Mucosa of gallbladder (tissue), 1 donor: Measurements from ENCODE around the gene BMP6. TPM values are rescaled to one million over a fixed set of nuclear protein-coding genes. Genes with fewer than 3 reads are reported as not detected.
"Not testable (repeated sequence)": the region's sequence is repeated elsewhere in the genome, so short reads cannot be mapped to it uniquely, and the experiment has no call there.

Experiments
- DNase-seq: peaks from one replicate; pipeline ENCODE4 v3.0.0-alpha.2; 2020; ENCODE audit warnings: low spot score
- total RNA-seq: library from RNA; stranded (reverse); gene quantifications from one replicate; pipeline ENCODE4 v1.2.1, GENCODE V29; 2021
- donor health status: DM: no; HTN: no; CAD: no.

The BMP6 gene
- total RNA-seq, 1 donor from 2014 or later, result 7.3 TPM

DNA sequence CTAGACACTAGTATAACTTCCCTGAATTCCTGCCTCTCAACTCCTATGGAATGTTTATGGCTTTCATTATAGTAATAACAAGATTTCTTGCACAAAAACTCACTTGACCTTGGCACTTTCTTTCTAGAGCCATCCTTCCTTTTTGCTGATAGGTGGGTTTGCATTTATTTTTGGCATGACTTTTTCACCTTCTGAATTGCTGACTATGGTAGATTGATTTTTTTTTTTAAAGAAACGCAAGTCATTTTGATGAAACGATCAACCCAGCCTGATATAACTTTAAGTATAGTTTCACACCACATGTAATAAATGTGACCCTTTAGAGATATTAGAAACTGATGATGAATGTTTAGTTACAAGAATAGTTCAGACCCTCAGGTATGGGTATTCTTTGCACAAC, 61.8 kb downstream of the BMP6 start:
- no peak for DNase-seq

GRCh38 chr6:7794509-7794908, 68.6 kb downstream of the BMP6 start:
- DNase-seq, result no peak

DNA sequence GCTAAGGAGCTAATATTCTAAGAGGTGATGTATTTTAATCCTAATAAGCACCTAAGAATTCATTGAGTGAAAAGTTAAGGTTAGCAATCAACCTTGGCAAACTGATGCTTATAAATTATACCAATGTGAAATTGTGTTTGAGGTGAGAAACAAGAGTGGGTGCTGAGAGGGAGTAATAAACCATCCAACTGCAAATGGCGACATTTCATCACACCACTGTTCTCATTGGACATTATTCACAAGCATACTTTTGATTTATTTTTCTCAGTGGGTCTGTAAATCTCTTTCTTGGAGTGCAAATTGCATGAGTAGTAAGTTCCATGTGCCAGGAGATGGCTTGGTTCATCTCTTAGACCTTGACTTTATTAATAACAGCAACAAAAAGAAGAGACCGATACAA, 71.5 kb downstream of the BMP6 start:
- DNase-seq, result no peak

- DNase-seq, result no peak
Observed at GRCh38 chr6:7798751-7799150, 72.9 kb downstream of the BMP6 start.

DNA sequence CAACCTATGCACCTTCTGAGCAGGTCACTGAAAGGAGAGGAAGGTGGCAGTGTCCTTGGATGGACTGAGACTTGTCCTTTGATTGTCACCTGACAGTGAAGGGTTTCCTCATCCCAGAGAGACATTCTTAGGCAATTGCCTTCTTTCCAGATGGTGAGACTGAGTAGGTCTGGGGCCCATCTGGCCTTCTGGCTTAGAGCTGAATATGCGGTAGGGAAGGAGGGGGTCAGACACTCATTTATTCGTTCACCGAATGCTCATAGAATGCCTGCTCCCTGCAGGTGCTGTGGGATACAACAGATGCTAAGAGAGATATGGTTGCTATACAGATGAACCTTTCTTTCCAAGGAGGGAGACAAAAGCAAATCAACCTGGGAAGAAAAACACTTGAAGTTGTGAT, 76.8 kb downstream of the BMP6 start:
- no peak for DNase-seq

DNA sequence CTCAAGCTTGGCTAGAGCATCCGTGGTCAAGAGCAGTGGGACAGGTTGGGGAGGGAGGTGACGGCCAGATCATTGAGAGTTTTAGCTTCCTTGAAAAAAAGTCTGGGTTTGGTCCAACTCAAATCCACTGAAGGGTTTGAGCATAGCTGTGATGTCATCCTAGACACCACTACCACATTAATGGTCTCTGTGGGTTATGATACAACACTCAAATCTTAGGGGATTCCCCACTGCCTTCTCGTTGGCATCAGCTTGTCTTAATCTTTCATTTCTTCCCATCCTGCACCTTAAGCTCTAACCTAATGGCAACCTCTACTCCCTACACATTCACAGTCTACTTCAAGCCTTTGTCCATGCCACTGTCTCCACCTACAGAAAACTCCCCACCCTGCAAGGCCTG, 77.3 kb downstream of the BMP6 start:
- DNase-seq, result no peak

GRCh38 chr6:7805078-7805849, 79.4 kb downstream of the BMP6 start:
- no peak for DNase-seq

DNA sequence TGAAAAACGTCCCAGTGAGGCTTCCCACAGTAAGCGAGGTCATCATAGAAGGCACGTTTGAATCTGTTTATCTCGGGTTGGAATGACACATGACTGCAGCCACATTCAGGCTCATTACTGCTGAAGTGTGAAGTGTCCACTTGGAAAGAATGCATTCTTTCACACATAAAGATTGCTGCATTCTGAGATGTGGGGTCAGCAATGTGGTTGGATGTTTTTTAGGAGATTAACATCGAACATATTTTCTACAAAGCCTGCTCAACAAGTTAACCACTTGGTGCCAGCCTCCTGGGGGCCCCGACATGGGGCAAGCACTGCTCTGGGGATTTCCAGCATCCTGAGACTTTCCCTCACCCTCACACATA, 79.9 kb downstream of the BMP6 start:
- no peak for DNase-seq

- DNase-seq, result no peak
Observed at GRCh38 chr6:7806711-7807110, 80.8 kb downstream of the BMP6 start.

DNA sequence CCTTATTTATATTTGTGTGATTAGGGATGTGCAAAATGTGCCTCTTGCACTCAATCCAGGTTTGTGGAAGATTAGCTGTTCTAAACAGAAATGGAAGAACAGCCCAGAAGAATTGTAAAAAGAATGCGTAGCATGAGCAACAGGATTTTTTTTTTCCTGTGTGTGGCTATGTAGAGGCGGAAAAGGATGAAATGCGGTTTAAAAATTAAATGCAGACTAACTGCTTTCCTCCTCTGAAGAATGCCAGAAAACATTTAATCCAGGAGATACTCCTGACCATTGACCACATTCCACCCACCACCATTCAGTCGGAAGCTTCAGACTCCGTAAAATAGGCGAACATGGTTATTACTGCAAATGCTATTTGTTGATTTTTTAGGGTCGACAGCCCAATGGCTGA, 83.4 kb downstream of the BMP6 start:
- DNase-seq, result no peak

- DNase-seq, result no peak
Observed at GRCh38 chr6:7811441-7811840, 85.5 kb downstream of the BMP6 start.

GRCh38 chr6:7812623-7813022, 86.7 kb downstream of the BMP6 start:
- no peak for DNase-seq

- DNase-seq, result no peak
Observed at GRCh38 chr6:7813193-7813592, 87.3 kb downstream of the BMP6 start.

- no peak for DNase-seq
Observed at GRCh38 chr6:7813704-7814103, 87.8 kb downstream of the BMP6 start.

GRCh38 chr6:7815716-7816115, 89.8 kb downstream of the BMP6 start:
- DNase-seq, result no peak

GRCh38 chr6:7817184-7817583, 91.3 kb downstream of the BMP6 start:
- not testable (repeated sequence) for DNase-seq

DNA sequence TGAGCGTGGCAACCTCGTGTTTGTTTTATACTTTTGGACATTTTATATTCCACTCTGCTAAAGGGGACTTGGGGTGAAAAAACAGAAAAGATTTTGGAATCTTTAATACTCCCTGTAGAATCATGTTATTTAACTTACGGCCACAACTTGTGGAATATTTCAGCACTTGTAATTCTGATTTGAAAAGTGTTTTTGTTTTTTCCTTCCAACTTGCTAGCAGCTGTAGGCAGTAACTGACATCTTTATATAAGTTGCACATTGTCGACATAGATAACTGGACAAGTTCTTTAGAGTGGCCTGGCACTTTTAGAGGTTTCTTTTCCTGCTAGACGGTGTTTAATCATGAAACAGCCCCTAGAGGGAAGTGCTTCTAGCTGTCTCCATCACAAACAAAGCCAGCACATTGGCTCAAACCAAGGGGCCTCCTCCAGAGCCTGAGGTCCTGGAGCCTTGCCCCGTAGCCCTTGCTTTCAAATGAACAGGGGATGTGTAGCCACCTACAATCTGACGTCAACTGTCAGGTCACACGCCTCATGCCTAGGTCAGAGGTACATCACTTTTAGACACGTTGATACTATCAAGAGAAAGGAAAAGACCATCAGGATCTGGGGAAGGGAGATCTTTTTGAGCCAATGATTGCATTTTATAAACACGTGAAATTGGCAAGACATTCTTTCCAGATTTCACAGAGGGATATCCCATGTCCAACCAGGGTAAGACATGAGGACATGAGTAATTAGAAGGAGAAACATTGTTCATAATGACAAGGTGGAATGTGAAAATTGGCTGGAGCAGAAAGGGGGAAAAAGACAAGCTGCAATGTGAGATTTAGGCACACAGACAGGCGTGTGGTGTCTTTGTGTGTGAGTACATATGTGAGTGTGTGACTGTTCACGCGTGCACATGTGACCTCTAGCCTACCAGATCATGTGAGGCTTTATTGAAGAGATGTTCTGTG, 92.6 kb downstream of the BMP6 start:
- no peak for DNase-seq

GRCh38 chr6:7819431-7820015, 93.6 kb downstream of the BMP6 start:
- no peak for DNase-seq

DNA sequence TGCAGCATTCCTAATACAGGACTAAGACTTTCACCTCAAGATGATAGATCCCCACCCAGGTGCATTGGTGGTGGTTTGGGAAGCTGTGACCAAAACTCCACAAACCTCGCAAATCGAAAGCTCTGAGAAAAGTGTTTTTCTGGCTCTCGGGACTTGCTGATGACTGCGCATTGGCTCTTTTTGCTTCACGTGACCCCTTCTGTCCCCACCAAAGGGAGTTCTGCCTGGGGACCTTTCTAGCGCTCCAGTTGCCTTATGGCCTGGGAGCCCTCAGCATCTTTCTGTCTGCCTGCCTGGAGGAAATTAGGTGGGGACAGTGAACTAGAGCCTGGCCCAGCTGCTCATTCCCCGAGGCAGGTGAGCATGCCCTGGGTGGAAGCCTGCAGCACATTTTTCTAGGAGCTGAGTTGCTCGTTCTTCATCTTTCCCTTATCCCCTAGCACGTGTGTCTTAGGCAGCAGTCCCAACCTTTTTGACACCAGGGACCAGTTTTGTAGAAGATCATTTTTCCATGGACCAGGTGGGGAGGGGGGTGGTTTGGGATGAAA, 94.5 kb downstream of the BMP6 start:
- DNase-seq, result no peak

GRCh38 chr6:7821426-7821825, 95.5 kb downstream of the BMP6 start:
- DNase-seq, result no peak

DNA sequence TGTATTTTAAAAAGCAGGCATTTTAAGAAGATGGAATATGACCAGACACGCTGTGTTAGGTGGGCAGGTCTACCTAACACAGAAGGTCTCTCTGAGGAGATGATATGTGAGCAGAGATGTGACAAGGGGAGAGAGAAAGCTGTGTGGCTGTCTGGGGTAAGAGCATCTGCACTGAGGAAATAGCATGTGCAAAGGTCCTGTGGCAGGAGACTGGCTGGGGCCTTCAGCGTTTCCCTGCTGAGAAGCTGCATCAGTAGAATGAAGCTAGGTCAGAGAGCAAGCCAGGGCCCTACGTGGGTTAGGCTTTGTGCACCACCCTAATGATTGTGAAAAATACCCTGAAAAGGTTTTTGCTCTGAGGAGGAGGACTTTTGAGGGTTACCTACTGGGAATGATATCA, 97.7 kb downstream of the BMP6 start:
- DNase-seq, result no peak

DNA sequence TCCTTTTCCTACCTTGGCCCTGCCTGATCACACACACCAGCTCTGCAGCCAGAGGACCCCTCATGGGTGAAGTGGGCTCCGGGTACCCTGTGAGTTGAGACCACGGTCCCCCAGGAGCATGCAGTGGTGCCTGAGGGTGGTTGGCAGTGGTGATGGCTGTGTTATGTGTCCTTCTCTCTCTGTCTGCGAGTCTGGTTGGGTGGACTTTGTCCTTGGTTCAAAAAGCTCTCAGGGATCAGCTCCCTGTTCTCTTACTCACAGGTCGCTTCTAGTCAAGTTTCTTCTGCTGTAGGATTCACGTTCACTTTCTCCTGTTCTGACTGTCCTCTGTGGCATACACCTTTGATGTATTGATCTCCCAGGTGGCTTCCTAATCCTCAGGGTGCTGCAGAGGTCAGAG, 100.1 kb downstream of the BMP6 start:
- DNase-seq, result no peak
